HG03066 (cell line): ENCODE data around the gene APBA2.
"Not testable (repeated sequence)": the region's sequence is repeated elsewhere in the genome, so short reads cannot be mapped to it uniquely, and the experiment has no call there.

ENCODE experiments used
- ATAC-seq: cut with Tn5 transposase; IDR thresholded peaks from one replicate; pipeline ENCODE4 v1.9.1; 2021; ENCODE audit warnings: low read depth; ENCODE audit not compliant: unreplicated experiment

Gene APBA2

GRCh38 chr15:28885630-28886430, at the start of gene APBA2:
APBA2 (plus strand) TSS chr15:28885974; CDS start chr15:29053885, 167,911 bp downstream.
- no peak for ATAC-seq

GRCh38 chr15:28840285-28840684, 45.5 kb upstream of the APBA2 start:
- ATAC-seq, result not testable (repeated sequence)

DNA sequence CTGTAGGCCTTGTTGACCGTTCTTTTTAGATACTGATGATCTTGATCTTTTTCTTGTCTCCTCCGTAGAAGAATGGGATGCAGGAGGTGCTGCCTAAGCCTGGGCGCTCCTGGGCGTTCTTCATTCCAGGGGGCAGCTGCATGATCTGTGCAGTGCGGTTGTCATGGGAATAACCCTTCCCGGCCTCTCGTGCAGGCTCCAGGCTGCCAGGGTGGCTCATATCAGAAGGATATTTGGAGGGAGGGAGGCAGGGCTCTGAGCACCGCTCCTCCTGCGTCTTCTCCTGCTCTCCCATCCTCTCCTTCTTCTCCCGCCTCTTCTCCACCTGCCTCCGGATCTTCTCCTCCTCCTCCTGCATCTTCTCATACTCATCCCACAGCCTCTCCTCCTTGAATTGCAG, 43.6 kb upstream of the APBA2 start:
- ATAC-seq, result not testable (repeated sequence)

DNA sequence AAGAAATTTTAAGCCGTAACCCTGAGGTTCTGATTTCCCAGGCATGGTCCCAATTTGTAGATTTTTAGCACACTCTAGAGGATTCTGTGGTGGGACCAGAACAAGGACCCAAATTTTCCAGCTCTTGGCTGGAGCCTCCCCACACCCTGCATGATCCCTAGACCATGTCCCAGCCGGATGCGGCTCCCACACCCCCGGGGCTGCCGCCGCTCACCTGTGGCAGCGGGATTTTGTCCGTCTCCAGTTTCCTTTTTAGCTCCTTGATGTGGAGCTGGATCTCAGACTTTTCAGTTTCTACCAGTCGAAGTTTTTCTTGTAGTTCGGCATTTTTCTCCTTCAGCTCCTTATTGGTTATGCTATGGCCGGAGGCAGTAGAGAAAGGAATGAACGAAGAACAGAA, 42.3 kb upstream of the APBA2 start:
- not testable (repeated sequence) for ATAC-seq

DNA sequence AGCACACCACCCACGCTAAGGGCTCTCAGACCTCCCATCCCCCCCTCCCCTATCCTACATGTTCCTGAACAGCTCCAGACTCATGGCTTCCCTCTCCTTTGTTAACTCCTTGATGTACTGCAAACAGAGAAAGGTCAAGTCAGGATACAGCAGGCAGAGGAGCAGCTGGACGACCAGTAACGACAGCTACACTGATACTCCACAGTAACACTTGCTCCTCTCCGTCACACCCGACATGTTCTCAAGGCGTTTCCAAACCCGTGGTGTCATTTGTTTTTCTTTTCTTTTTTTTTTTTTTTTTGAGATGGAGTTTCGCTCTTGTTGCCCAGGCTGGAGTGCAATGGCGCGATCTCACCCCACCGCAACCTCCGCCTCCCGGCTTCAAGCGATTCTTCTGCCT, 41.6 kb upstream of the APBA2 start:
- not testable (repeated sequence) for ATAC-seq

DNA sequence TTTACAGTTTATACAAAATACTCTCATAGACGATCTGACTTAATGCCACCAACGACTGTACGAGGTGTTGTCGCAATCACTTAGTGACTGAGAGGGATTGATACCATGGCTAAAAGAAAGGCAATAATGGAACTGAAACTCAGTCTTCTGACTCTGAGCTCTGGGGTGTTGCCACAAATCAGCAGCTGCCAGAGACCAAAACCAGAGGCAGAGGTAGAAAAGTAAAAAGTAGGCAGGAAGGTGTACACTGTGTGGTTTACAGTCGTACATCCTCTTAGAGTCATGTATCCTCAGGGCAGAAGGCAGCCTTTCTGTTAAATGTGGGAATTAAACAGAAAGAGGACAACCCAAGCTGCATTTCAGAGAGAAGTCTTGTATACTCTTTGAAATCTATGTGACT, 38.5 kb upstream of the APBA2 start:
- ATAC-seq, result not testable (repeated sequence)

GRCh38 chr15:28847959-28848358, 37.8 kb upstream of the APBA2 start:
- not testable (repeated sequence) for ATAC-seq

DNA sequence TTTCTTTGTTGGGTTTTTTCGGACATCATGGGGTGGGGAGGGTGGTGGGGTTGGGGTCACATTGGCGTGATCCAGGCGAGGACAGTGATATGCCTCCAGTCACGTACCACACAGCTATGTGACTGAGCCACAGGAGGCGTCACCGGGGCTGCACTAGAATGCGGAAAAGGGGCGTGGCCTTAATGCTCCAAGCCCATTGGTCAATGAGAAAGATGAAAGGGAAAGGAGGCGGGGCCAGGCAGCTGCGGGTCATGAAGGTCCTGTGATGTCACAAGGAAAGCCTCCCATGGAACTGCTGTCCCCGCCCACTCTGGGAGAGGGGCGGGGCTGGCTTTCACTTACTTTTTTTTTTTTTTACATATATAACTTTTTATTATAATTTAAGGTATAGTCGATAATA, 37.3 kb upstream of the APBA2 start, which contains the start of gene GOLGA6L7:
GOLGA6L7 (minus strand) TSS at position 124 of the 400 bp plus-strand sequence; CDS start at position 29, 95 bp downstream.
- not testable (repeated sequence) for ATAC-seq

- not testable (repeated sequence) for ATAC-seq
Observed at GRCh38 chr15:28849271-28849670, 36.5 kb upstream of the APBA2 start.

DNA sequence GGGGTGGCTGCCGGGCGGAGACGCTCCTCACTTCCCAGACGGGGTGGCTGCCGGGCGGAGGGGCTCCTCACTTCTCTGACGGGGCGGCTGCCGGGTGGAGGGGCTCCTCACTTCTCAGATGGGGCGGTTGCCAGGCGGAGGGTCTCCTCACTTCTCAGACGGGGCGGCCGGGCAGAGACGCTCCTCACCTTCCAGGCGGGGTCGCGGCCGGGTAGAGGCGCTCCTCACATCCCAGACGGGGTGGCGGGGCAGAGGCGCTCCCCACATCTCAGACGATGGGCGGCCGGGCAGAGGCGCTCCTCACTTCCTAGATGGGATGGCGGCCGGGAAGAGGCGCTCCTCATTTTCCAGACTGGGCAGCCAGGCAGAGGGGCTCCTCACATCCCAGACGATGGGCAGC, 36.0 kb upstream of the APBA2 start:
- not testable (repeated sequence) for ATAC-seq

DNA sequence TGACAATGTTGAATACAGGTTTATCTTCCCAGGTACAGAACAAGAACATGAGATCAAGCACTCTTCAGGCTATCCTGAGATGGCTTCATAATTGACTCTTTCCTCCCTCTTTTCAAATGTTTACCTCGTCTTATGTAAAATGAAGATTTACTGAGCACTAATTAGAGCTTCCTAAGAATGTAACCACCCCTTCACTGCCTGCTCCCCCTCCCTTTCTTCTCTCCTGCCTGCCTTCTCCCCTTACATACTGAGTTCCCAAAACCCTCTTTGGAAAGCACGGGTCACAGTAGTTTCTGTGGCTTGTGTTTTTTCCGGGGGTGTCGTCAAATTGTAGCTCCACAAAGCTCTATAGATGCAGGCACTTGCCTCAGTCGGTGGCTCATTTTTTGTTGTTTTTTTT, 32.1 kb upstream of the APBA2 start:
- ATAC-seq, result not testable (repeated sequence)

DNA sequence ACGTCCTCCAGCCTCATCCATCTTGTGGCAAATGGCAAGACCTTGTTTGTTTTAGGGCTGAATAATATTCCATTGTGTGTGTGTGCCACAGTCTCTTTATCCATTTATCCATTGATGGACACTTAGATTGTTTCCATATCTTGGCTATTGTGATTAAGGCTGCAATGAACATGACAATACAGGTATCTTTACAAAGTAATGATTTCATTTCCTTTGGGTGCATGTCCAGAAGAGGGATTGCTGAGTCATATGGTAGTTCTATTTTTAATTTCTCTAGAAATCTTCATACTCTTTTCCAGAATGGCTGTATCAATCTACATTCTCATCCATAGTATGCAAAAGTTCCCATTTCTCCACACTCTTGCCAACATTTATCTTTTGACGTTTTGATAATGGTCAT, 31.2 kb upstream of the APBA2 start:
- ATAC-seq, result not testable (repeated sequence)

- ATAC-seq, result no peak
Observed at GRCh38 chr15:28861031-28861534, 24.7 kb upstream of the APBA2 start.

GRCh38 chr15:28861589-28862293, 24.0 kb upstream of the APBA2 start:
- not testable (repeated sequence) for ATAC-seq

GRCh38 chr15:28868744-28869345, 16.9 kb upstream of the APBA2 start:
- no peak for ATAC-seq

GRCh38 chr15:28871168-28871567, 14.6 kb upstream of the APBA2 start:
- ATAC-seq, result no peak

DNA sequence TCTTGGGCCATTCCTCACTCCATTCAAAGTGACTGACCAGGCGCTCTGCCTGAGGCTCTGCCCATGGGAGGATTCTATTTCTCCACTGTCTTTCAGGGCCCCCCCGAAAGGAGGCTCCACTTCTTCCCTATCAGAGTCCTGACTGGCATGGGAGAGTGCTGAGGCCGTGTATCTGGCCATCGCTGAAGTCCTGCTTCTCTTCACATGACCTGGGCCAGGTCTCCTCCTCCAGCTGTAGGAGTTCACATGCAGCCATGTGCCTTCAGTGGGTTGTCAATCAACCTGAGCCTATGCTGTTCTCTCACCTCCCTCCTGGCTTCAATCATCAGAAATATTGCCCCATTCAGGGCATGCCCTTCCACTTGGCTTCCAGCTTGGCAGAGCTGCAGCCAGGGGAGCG, 12.8 kb upstream of the APBA2 start:
- no peak for ATAC-seq

GRCh38 chr15:28873585-28874190, 12.1 kb upstream of the APBA2 start:
- no peak for ATAC-seq

- ATAC-seq, result no peak
Observed at GRCh38 chr15:28875461-28876000, 10.2 kb upstream of the APBA2 start.

- ATAC-seq, result no peak
Observed at GRCh38 chr15:28876131-28876844, 9.5 kb upstream of the APBA2 start.
